ENCODE data around the gene MALRD1. TPM values are rescaled to one million over a fixed set of nuclear protein-coding genes. Genes with fewer than 3 reads are reported as not detected.
"Not testable (repeated sequence)": the region's sequence is repeated elsewhere in the genome, so short reads cannot be mapped to it uniquely, and the experiment has no call there.

The MALRD1 gene
- total and polyA plus RNA-seq, 4 donors, result 1.2 to 2.6 (median 2.0) TPM

DNA sequence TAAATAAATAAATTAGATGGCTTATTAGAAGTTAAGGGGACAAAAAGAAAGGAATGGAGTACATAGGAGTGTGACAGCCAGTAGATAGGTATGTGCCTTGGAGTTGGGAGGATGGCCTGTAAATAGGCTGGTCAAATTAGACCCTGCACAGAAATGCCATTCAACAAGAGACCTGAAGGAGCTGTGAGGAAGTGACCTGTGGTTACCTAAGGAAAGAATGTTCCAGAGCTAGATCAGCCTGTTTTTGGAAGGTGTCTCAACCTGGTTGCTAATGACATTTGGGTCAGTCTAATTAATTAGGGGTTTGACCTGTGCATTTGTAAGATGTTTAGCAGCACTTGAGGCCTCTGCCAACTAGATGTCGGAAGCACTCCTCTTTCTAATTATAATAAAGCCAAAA, 452.4 kb downstream of the MALRD1 start:
- no peak for ATAC-seq (ENCODE audit: low FRiP score)
- Histone ChIP-seq H3K4me1 (ENCODE audit: control insufficient read depth in 1 of 2, insufficient read depth in 2 of 2, low read length in 2 of 2) (peaks cover 0 to 2% of the 10 kb centered on the region in 2 donors), H3K9me3 (ENCODE audit: control insufficient read depth, low read length) (no peaks in the 10 kb centered on the region), H3K36me3 (ENCODE audit: control insufficient read depth in 1 of 2, insufficient read depth in 2 of 2, low read length in 1 of 2) (peaks cover 0 to 2% of the 10 kb centered on the region in 2 donors), H3K4me3 (ENCODE audit: low read length in 2 of 2) (no peak overlapping the region), H3K27me3 (ENCODE audit: control insufficient read depth in 1 of 2, insufficient read depth in 2 of 2, low read length in 1 of 2) (no peaks in the 10 kb centered on the region), H3K27ac (ENCODE audit: low read depth in 1 of 2, low read length in 2 of 2) (no peak overlapping the region)
- 92 to 100% methylated on average over 1 of the region's 1 CpG for WGBS, 2 donors
- DNase-seq, result no peak
- intact Hi-C loops (cut with DNase I), result no loop called here

- Histone ChIP-seq H3K27ac (ENCODE audit: low read depth in 1 of 2, low read length in 2 of 2) (no peak overlapping the region), H3K9me3 (ENCODE audit: control insufficient read depth, low read length) (peaks cover 2% of the 10 kb centered on the region), H3K27me3 (ENCODE audit: control insufficient read depth in 1 of 2, insufficient read depth in 2 of 2, low read length in 1 of 2) (no peaks in the 10 kb centered on the region), H3K4me1 (ENCODE audit: control insufficient read depth in 1 of 2, insufficient read depth in 2 of 2, low read length in 2 of 2) (no peaks in the 10 kb centered on the region), H3K4me3 (ENCODE audit: low read length in 2 of 2) (no peak overlapping the region), H3K36me3 (ENCODE audit: control insufficient read depth in 1 of 2, insufficient read depth in 2 of 2, low read length in 1 of 2) (peaks cover 0 to 2% of the 10 kb centered on the region in 2 donors)
- 93% methylated on average over 6 of the region's 6 CpGs for WGBS, 2 donors
- DNase-seq, result no peak
- no peak for ATAC-seq (ENCODE audit: low FRiP score)
- intact Hi-C loops (cut with DNase I), result no loop called here
Observed at GRCh38 chr10:19505320-19506312, 457.0 kb downstream of the MALRD1 start.

DNA sequence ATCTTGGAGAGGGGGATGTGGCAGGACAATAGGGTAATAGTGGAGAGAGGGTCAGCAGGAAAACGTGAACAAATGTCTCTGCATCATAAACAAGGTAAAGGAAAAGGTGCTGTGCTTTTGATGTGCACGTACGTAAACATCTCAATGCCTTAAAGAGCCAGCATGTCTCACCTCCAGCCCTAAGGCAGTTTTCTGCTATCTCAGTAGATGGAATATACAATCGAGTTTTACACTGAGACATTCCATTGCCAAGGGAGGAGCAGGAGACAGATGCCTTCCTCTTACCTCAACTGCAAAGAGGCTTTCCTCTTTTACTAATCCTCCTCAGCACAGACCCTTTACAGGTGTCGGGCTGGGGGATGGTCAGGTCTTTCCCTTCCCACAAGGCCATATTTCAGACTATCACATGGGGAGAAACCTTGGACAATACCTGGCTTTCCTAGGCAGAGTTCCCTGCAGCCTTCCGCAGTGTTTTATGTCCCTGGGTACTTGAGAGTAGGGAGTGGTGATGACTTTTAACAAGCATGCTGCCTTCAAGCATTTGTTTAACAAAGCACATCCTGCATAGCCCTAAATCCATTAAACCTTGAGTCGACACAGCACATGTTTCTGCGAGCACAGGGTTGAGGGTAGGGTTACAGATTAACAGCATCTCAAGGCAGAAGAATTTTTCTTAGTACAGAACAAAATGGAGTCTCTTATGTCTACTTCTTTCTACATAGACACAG, 461.6 kb downstream of the MALRD1 start:
- intact Hi-C loops (cut with DNase I); DNase-seq; H3K4me3 ChIP-seq (ENCODE audit: low read length in 2 of 2); H3K4me1 ChIP-seq (ENCODE audit: control insufficient read depth in 1 of 2, insufficient read depth in 2 of 2, low read length in 2 of 2); H3K27ac ChIP-seq (ENCODE audit: low read depth in 1 of 2, low read length in 2 of 2); H3K36me3 ChIP-seq (ENCODE audit: control insufficient read depth in 1 of 2, insufficient read depth in 2 of 2, low read length in 1 of 2); H3K27me3 ChIP-seq (ENCODE audit: control insufficient read depth in 1 of 2, insufficient read depth in 2 of 2, low read length in 1 of 2); ATAC-seq (ENCODE audit: low FRiP score); H3K9me3 ChIP-seq (ENCODE audit: control insufficient read depth, low read length): not testable (repeated sequence)
- WGBS, 2 donors, result 70 to 72% methylated on average over 8 of the region's 8 CpGs

DNA sequence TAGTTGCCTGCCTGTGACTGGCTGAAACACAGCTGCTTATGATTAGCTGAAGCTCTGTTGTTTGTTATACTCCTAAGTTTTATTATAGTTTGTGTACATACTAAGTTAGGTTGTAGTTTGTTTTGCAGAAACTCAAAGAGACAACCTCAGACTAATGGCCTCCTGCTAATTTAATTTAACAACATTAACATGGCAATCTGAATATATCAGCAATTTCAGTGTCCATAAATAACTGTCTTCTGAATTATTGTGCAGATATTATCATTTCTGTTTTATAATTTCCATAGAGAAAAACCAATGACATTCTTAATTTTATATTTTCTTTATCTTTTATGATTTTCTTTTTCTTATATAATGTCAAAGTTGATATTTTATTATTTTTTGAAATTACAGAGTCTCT, 469.5 kb downstream of the MALRD1 start:
- intact Hi-C loops (cut with DNase I), result no loop called here
- no peak for ATAC-seq (ENCODE audit: low FRiP score)
- Histone ChIP-seq H3K27me3 (ENCODE audit: control insufficient read depth in 1 of 2, insufficient read depth in 2 of 2, low read length in 1 of 2) (no peaks in the 10 kb centered on the region), H3K9me3 (ENCODE audit: control insufficient read depth, low read length) (no peaks in the 10 kb centered on the region), H3K27ac (ENCODE audit: low read depth in 1 of 2, low read length in 2 of 2) (no peak overlapping the region), H3K4me1 (ENCODE audit: control insufficient read depth in 1 of 2, insufficient read depth in 2 of 2, low read length in 2 of 2) (no peaks in the 10 kb centered on the region), H3K4me3 (ENCODE audit: low read length in 2 of 2) (no peak overlapping the region), H3K36me3 (ENCODE audit: control insufficient read depth in 1 of 2, insufficient read depth in 2 of 2, low read length in 1 of 2) (no peaks in the 10 kb centered on the region)
- DNase-seq, result no peak

- no peaks in the 10 kb centered on the region for H3K9me3 ChIP-seq (ENCODE audit: control insufficient read depth, low read length)
- no peaks in the 10 kb centered on the region for H3K36me3 ChIP-seq (ENCODE audit: control insufficient read depth in 1 of 2, insufficient read depth in 2 of 2, low read length in 1 of 2)
- no peak overlapping the region for H3K4me3 ChIP-seq (ENCODE audit: low read length in 2 of 2)
- DNase-seq (no peak), ATAC-seq (ENCODE audit: low FRiP score) (no peak)
- intact Hi-C loops (cut with DNase I), result no loop called here
- H3K27me3 ChIP-seq (ENCODE audit: control insufficient read depth in 1 of 2, insufficient read depth in 2 of 2, low read length in 1 of 2), result no peaks in the 10 kb centered on the region
- 87 to 97% methylated on average over 1 of the region's 1 CpG for WGBS, 2 donors
- no peaks in the 10 kb centered on the region for H3K4me1 ChIP-seq (ENCODE audit: control insufficient read depth in 1 of 2, insufficient read depth in 2 of 2, low read length in 2 of 2)
- H3K27ac ChIP-seq (ENCODE audit: low read depth in 1 of 2, low read length in 2 of 2), result no peak overlapping the region
Observed at GRCh38 chr10:19518632-19519031, 470.0 kb downstream of the MALRD1 start.

- ATAC-seq (ENCODE audit: low FRiP score) (no peak), DNase-seq (no peak)
- no peaks in the 10 kb centered on the region for H3K9me3 ChIP-seq (ENCODE audit: control insufficient read depth, low read length)
- no peak overlapping the region for H3K4me3 ChIP-seq (ENCODE audit: low read length in 2 of 2)
- 52% methylated on average over 3 of the region's 3 CpGs for WGBS, 2 donors
- no peaks in the 10 kb centered on the region for H3K4me1 ChIP-seq (ENCODE audit: control insufficient read depth in 1 of 2, insufficient read depth in 2 of 2, low read length in 2 of 2)
- H3K27ac ChIP-seq (ENCODE audit: low read depth in 1 of 2, low read length in 2 of 2), result no peak overlapping the region
- H3K36me3 ChIP-seq (ENCODE audit: control insufficient read depth in 1 of 2, insufficient read depth in 2 of 2, low read length in 1 of 2), result no peaks in the 10 kb centered on the region
- intact Hi-C loops (cut with DNase I), result no loop called here
- H3K27me3 ChIP-seq (ENCODE audit: control insufficient read depth in 1 of 2, insufficient read depth in 2 of 2, low read length in 1 of 2), result no peaks in the 10 kb centered on the region
Observed at GRCh38 chr10:19531324-19531723, 482.7 kb downstream of the MALRD1 start.

DNA sequence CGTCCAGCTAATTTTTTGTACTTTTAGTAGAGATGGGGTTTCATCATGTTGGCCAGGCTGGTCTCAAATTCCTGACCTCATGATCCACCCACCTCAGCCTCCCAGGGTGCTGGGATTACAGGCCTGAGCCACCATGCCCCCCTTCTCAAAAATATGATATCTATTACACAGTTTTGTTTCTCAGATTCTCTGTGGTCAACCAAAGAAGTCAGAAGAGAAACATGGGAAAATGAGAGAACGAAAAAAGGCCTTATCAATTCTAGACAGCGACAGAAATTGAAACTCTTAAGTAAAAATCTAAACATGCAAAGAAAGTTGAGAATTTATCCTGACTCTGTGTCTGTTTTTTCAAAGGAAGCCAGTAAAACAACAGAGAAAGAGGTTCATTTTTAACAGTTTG, 483.8 kb downstream of the MALRD1 start:
- H3K4me1 ChIP-seq (ENCODE audit: control insufficient read depth in 1 of 2, insufficient read depth in 2 of 2, low read length in 2 of 2), result no peaks in the 10 kb centered on the region
- ATAC-seq (ENCODE audit: low FRiP score) (no peak), DNase-seq (no peak)
- H3K27ac ChIP-seq (ENCODE audit: low read depth in 1 of 2, low read length in 2 of 2), result no peak overlapping the region
- H3K4me3 ChIP-seq (ENCODE audit: low read length in 2 of 2), result no peak overlapping the region
- WGBS, 2 donors, result 80 to 94% methylated on average over 3 of the region's 3 CpGs
- no peaks in the 10 kb centered on the region for H3K27me3 ChIP-seq (ENCODE audit: control insufficient read depth in 1 of 2, insufficient read depth in 2 of 2, low read length in 1 of 2)
- H3K36me3 ChIP-seq (ENCODE audit: control insufficient read depth in 1 of 2, insufficient read depth in 2 of 2, low read length in 1 of 2), result no peaks in the 10 kb centered on the region
- intact Hi-C loops (cut with DNase I), result no loop called here
- H3K9me3 ChIP-seq (ENCODE audit: control insufficient read depth, low read length), result no peaks in the 10 kb centered on the region

DNA sequence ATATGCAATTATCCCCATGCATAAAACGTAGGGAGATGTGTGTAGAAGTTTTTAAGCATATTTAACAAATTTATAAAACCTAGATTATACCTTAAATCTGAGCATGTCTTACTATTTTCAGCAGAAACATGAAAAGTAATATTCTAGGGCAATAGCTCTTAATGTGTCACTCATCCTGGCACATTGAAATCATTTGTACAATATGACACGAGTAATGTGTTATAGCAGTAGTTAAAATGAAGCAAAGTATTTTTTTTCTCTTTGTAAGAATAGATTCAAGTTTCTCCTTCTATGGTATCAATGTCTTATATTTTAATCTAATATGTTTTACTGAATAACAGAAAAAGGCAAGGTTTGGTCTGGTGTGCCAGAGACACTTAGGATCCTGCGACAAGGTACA, 492.7 kb downstream of the MALRD1 start:
- H3K4me3 ChIP-seq (ENCODE audit: low read length in 2 of 2), result no peak overlapping the region
- intact Hi-C loops (cut with DNase I), result no loop called here
- no peaks in the 10 kb centered on the region for H3K9me3 ChIP-seq (ENCODE audit: control insufficient read depth, low read length)
- no peaks in the 10 kb centered on the region for H3K27me3 ChIP-seq (ENCODE audit: control insufficient read depth in 1 of 2, insufficient read depth in 2 of 2, low read length in 1 of 2)
- H3K36me3 ChIP-seq (ENCODE audit: control insufficient read depth in 1 of 2, insufficient read depth in 2 of 2, low read length in 1 of 2), result no peaks in the 10 kb centered on the region
- H3K4me1 ChIP-seq (ENCODE audit: control insufficient read depth in 1 of 2, insufficient read depth in 2 of 2, low read length in 2 of 2), result no peaks in the 10 kb centered on the region
- ATAC-seq (ENCODE audit: low FRiP score) (no peak), DNase-seq (no peak)
- 61 to 63% methylated on average over 3 of the region's 3 CpGs for WGBS, 2 donors
- H3K27ac ChIP-seq (ENCODE audit: low read depth in 1 of 2, low read length in 2 of 2), result no peak overlapping the region
